ENCODE measurements around the gene FEM1B. TPM values are rescaled to one million over a fixed set of nuclear protein-coding genes. Genes with fewer than 3 reads are reported as not detected.

The FEM1B gene
- total RNA-seq, 2 experiments from 2014 or later = 32.9 to 37.6 TPM

- POLR2A ChIA-PET = no interaction called here
- CTCF ChIA-PET = interaction anchor here (0.6 kb wide), 1 partner anchor 1027 kb away, joined by 3 read pairs; no protein-coding TSS in a partner anchor
These were observed 59.0 kb downstream of the FEM1B start for GRCh38 chr15:68336516-68336915.

GRCh38 chr15:68337826-68338225 lies 60.3 kb downstream of the FEM1B start:
- CTCF ChIA-PET = no interaction called here
- POLR2A ChIA-PET = no interaction called here

- ChIA-PET CTCF (no interaction called here), POLR2A (no interaction called here)
These were observed 61.9 kb downstream of the FEM1B start for GRCh38 chr15:68339481-68339880.

- ChIA-PET POLR2A (no interaction called here), CTCF (no interaction called here)
These were observed 63.5 kb downstream of the FEM1B start for GRCh38 chr15:68340726-68341671.

- ChIA-PET CTCF (no interaction called here), POLR2A (no interaction called here)
These were observed 64.5 kb downstream of the FEM1B start for GRCh38 chr15:68341760-68342725.

- ChIA-PET CTCF (interaction anchor here (0.6 kb wide), 1 partner anchor 90 kb away, joined by 3 read pairs; no protein-coding TSS in a partner anchor), POLR2A (no interaction called here)
These were observed 66.2 kb downstream of the FEM1B start for GRCh38 chr15:68343579-68344225.

GRCh38 chr15:68344600-68344999 lies 67.1 kb downstream of the FEM1B start:
- CTCF ChIA-PET = no interaction called here

More at GRCh38 chr15:68344600-68344999, 67.1 kb downstream of the FEM1B start:
- POLR2A ChIA-PET = no interaction called here

Other genes with a start within 250 kb of the FEM1B start
- gene PIAS1, start 223.4 kb upstream of the FEM1B start, total RNA-seq = 10 to 100 TPM; 23.5 to 25.3 TPM
- 1 to 10 TPM; 7.5 to 8.0 TPM for gene CALML4, start 72.4 kb upstream of the FEM1B start, total RNA-seq
- 10 to 100 TPM; 75.1 to 81.0 TPM for gene CLN6, start 48.0 kb upstream of the FEM1B start, total RNA-seq
- under 1 TPM in 1 of 2 experiments, not detected in 1; 0.19 TPM for gene ITGA11, start 154.4 kb downstream of the FEM1B start, total RNA-seq

Data from activated CD8-positive, alpha-beta memory T cell treated with anti-CD3 and anti-CD28 coated beads for 36 hours (primary cell).